Upper lobe of left lung (tissue), 6 donors: ENCODE measurements around the gene EEF1A2. TPM values are rescaled to one million over a fixed set of nuclear protein-coding genes. Genes with fewer than 3 reads are reported as not detected.

Source experiments
- ATAC-seq, 2 donors: fragments of 200-7000 bp; cut with Tn5 transposase; one replicate each; pipeline ENCODE4 v1.9.1; 2022; ENCODE audit warnings: mild to moderate bottlenecking in 2 of 2, moderate library complexity in 2 of 2; ENCODE audit not compliant: low FRiP score in 2 of 2
- DNase-seq, 2 donors: peaks; one replicate each; pipeline ENCODE4 v3.0.0-alpha.2; 2019 to 2020
- H3K27ac ChIP-seq, 4 donors: fragments of 200-600 bp; sonication (generic); one replicate each; pipeline ENCODE4 v1.5.1; 2016 to 2019
- H3K27me3 ChIP-seq, 4 donors: fragments of 200-600 bp; sonication (generic); one replicate each; pipeline ENCODE4 v1.5.1; 2017 to 2019
- H3K36me3 ChIP-seq, 4 donors: fragments of 200-600 bp; sonication (generic); one replicate each; pipeline ENCODE4 v1.5.1; 2016 to 2019
- H3K4me1 ChIP-seq, 4 donors: fragments of 200-600 bp; sonication (generic); one replicate each; pipeline ENCODE4 v1.5.1; 2018 to 2019
- H3K4me3 ChIP-seq, 4 donors: fragments of 200-600 bp; sonication (generic); one replicate each; pipeline ENCODE4 v1.5.1; 2017 to 2019; ENCODE audit warnings: mild to moderate bottlenecking in 2 of 4, moderate library complexity in 1 of 4
- H3K9me3 ChIP-seq, 4 donors: fragments of 200-600 bp; sonication (generic); one replicate each; pipeline ENCODE4 v1.5.1; 2018 to 2019
- EP300 ChIP-seq, 4 donors: sonication (generic); formaldehyde crosslinking; IDR thresholded peaks; one replicate each; pipeline ENCODE4 v1.5.1; 2017; ENCODE audit warnings: antibody characterized with exemption in 4 of 4, control low read depth in 2 of 4
- POLR2A ChIP-seq, 4 donors: fragments of 450-650 bp; IDR thresholded peaks; one replicate each; pipeline ENCODE4 v1.5.1; 2016 to 2017; ENCODE audit warnings: antibody characterized with exemption in 4 of 4, mild to moderate bottlenecking in 2 of 4
- POLR2AphosphoS5 ChIP-seq, 2 donors: sonication (generic); formaldehyde crosslinking; IDR thresholded peaks; one replicate each; pipeline ENCODE4 v1.5.1; 2017; ENCODE audit warnings: antibody characterized with exemption in 2 of 2
- WGBS, 2 donors: methylation state at CpG; one replicate each; pipeline ENCODE4 v1.1.5; 2017 to 2018; 5-methylcytosine and 5-hydroxymethylcytosine counted together
- total RNA-seq, 6 donors: library from RNA; depleted of rRNA in 4 of 6; stranded (reverse); fragments of >200 nt in 4 of 6; gene quantifications; one replicate each; pipeline versions ENCODE4 v1.1.0 to v1.2.1, GENCODE V29; 2016 to 2021
- TF ChIP-seq, protein P1 (sequence below), 6 experiments: fragments of 450-650 bp in 4 of 6; fragments of 200-600 bp in 2 of 6; sonication (generic) in 2 of 6; IDR thresholded peaks; one replicate each; pipeline ENCODE4 v1.5.1; 2016 to 2019; ENCODE audit warnings: antibody characterized with exemption in 6 of 6
- donor health status: DM: no; HTN: no; CAD: no; lungs with moderate emphysema.
- donor health status: DM: no; HTN: yes; CAD: no; lungs with severe emphysema.

EEF1A2 gene
- total RNA-seq, 6 donors from 2014 or later, result 0.61 to 1.6 (median 1.1) TPM; not detected in 2

GRCh38 chr20:63484651-63485403, 14.1 kb downstream of the EEF1A2 start:
- H3K9me3 ChIP-seq, result no peaks in the 10 kb centered on the region
- DNase-seq (peak in 1 of 2 donors; percentile 67), ATAC-seq (no peak)
- H3K27ac ChIP-seq, result no peak overlapping the region
- WGBS, 2 donors, result 36 to 71% methylated on average over 6 to 17 of the region's 18 CpGs
- peaks cover 0 to 19% (median 7%) of the 10 kb centered on the region in 4 donors for H3K4me1 ChIP-seq
- no peak overlapping the region for H3K4me3 ChIP-seq
- TF ChIP-seq POLR2A (IDR thresholded peaks at IDR 0.05) (no peak), EP300 (IDR thresholded peaks at IDR 0.05) (no peak), POLR2AphosphoS5 (IDR thresholded peaks at IDR 0.05) (no peak)
- TF ChIP-seq, protein P1, sequence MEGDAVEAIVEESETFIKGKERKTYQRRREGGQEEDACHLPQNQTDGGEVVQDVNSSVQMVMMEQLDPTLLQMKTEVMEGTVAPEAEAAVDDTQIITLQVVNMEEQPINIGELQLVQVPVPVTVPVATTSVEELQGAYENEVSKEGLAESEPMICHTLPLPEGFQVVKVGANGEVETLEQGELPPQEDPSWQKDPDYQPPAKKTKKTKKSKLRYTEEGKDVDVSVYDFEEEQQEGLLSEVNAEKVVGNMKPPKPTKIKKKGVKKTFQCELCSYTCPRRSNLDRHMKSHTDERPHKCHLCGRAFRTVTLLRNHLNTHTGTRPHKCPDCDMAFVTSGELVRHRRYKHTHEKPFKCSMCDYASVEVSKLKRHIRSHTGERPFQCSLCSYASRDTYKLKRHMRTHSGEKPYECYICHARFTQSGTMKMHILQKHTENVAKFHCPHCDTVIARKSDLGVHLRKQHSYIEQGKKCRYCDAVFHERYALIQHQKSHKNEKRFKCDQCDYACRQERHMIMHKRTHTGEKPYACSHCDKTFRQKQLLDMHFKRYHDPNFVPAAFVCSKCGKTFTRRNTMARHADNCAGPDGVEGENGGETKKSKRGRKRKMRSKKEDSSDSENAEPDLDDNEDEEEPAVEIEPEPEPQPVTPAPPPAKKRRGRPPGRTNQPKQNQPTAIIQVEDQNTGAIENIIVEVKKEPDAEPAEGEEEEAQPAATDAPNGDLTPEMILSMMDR (IDR thresholded peaks at IDR 0.05), result no peak
- H3K27me3 ChIP-seq, result peaks cover 0 to 28% (median 14%) of the 10 kb centered on the region in 4 donors
- no peaks in the 10 kb centered on the region for H3K36me3 ChIP-seq

DNA sequence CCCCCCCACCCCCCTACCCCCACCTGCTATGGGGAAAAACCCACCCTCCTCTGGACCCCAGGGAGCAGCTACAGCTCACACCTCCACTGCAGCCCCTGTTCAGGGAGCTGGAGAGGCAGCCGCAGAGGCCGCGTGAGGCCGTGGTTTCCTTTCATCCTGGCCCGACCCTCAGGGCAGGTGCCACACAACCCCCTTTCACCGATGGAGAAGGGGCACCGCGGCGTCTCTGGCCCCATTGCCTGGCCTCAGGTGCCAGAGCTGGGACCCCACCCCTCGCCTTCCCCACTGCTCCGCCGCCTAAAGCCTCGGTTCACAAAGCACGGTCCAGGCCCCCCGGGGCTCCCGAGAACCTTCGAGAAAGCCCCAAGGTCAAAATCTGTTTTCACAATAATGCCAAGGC, 14.6 kb downstream of the EEF1A2 start:
- no peak overlapping the region for H3K4me3 ChIP-seq
- peaks cover 0 to 28% (median 14%) of the 10 kb centered on the region in 4 donors for H3K27me3 ChIP-seq
- WGBS, 2 donors, result 67 to 69% methylated on average over 5 to 15 of the region's 17 CpGs
- DNase-seq (peak in 1 of 2 donors; percentile 48), ATAC-seq (no peak)
- no peaks in the 10 kb centered on the region for H3K9me3 ChIP-seq
- H3K27ac ChIP-seq, result no peak overlapping the region
- TF ChIP-seq, protein P1 (IDR thresholded peaks at IDR 0.05), result no peak
- no peak for TF ChIP-seq POLR2AphosphoS5 (IDR thresholded peaks at IDR 0.05)
- no peak for TF ChIP-seq POLR2A (IDR thresholded peaks at IDR 0.05)
- TF ChIP-seq EP300 (IDR thresholded peaks at IDR 0.05), result no peak
- peaks cover 0 to 19% (median 7%) of the 10 kb centered on the region in 4 donors for H3K4me1 ChIP-seq
- H3K36me3 ChIP-seq, result no peaks in the 10 kb centered on the region

DNA sequence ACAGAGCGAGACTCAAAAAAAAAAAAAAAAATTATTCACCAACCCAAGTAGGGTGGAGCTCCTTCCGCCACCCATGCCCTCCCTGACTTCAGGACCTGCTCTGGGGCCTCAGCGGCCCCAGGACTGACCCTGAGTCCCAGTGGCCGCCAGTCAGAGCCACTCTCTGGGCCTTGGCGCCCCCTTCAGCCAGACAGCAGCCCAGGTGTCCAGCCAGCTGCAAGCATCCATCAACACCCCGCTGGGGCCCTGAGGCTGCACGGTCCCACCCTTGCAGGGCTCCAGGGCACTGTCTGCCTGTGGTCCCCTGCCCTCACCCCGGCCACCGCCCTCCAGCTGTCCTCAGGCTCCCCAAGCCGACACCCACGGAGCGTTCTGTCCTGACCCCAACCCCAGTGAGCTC, 15.0 kb downstream of the EEF1A2 start:
- 55 to 72% methylated on average over 11 of the region's 12 CpGs for WGBS, 2 donors
- H3K27me3 ChIP-seq, result peaks cover 0 to 24% (median 13%) of the 10 kb centered on the region in 4 donors
- no peak for ATAC-seq

DNA sequence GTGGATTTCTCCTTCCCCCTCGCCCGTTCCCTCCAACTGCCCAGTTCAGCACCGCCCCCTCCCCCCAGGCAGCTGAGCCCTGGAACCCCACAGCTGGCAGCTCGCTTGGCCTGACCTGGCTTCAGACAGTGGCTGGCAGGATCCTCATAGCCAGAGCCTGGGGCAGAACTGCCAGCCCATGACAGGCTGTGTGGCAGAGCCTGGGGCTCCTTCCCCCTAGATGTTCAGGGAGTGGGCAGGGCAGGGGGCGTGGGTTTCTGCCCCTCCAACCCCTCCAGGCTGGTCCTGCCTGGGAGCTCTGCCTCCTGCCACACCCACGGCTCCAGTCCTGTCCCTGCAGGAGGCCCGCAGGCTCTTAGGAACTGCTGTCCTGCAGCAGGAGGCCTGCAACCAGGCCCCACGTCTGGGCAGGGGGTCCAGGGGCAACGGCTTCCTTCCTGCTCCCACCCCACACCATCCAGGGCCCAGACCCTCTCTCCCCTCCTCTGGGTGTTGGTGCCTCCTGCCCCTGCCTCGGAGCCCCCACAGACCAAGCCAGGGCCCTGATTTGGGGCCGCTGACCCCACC, 16.8 kb downstream of the EEF1A2 start:
- ATAC-seq, result no peak
- H3K27me3 ChIP-seq, result peaks cover 0 to 8% (median 4%) of the 10 kb centered on the region in 4 donors
- peak in 1 of 2 donors; percentile 51 for DNase-seq

More for the DNA sequence above, 15.0 kb downstream of the EEF1A2 start:
- Histone ChIP-seq H3K27ac (no peak overlapping the region), H3K36me3 (no peaks in the 10 kb centered on the region), H3K4me1 (peaks cover 0 to 16% (median 7%) of the 10 kb centered on the region in 4 donors), H3K9me3 (no peaks in the 10 kb centered on the region), H3K4me3 (no peak overlapping the region)
- peak in 1 of 2 donors; percentile 64 for DNase-seq
- TF ChIP-seq, protein P1 (IDR thresholded peaks at IDR 0.05), result no peak
- no peak for TF ChIP-seq POLR2AphosphoS5 (IDR thresholded peaks at IDR 0.05)
- no peak for TF ChIP-seq POLR2A (IDR thresholded peaks at IDR 0.05)
- no peak for TF ChIP-seq EP300 (IDR thresholded peaks at IDR 0.05)

More for the DNA sequence above, 16.8 kb downstream of the EEF1A2 start:
- Histone ChIP-seq H3K4me1 (peaks cover 0 to 9% (median 5%) of the 10 kb centered on the region in 4 donors), H3K27ac (no peak overlapping the region), H3K9me3 (no peaks in the 10 kb centered on the region), H3K36me3 (no peaks in the 10 kb centered on the region), H3K4me3 (no peak overlapping the region)
- WGBS, 2 donors, result 39 to 66% methylated on average over 6 to 11 of the region's 11 CpGs
- no peak for TF ChIP-seq POLR2AphosphoS5 (IDR thresholded peaks at IDR 0.05)
- TF ChIP-seq EP300 (IDR thresholded peaks at IDR 0.05), result no peak
- TF ChIP-seq POLR2A (IDR thresholded peaks at IDR 0.05), result no peak
- TF ChIP-seq, protein P1 (IDR thresholded peaks at IDR 0.05), result no peak
